Embryonic facial prominence (tissue), 1 donor: ENCODE results near the gene PRRG3.

Experiments used
- DNase-seq: peaks from one replicate; pipeline ENCODE4 v3.0.0-alpha.2; 2016; ENCODE audit errors: extremely low spot score

Gene PRRG3

DNA sequence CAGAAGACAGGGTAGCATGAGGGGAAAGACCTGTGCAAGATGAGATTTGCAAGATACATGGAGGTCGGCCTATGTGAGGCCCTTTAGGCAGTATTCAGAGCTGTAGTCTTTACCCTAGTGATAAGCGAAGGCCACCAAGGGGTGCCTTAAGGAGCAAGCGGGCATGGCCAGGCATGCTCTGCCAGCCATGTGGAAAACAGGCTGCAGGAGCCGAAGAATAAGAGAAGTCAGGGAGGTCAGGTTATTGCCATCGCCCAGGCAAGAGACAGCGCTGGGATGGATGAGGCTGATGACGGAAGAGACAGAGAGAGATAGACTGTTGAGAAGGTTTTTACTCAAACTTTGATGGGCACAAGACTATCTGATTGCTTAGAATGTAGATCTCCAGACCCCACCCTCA is 13.6 kb downstream of the PRRG3 start:
- DNase-seq, result no peak

DNA sequence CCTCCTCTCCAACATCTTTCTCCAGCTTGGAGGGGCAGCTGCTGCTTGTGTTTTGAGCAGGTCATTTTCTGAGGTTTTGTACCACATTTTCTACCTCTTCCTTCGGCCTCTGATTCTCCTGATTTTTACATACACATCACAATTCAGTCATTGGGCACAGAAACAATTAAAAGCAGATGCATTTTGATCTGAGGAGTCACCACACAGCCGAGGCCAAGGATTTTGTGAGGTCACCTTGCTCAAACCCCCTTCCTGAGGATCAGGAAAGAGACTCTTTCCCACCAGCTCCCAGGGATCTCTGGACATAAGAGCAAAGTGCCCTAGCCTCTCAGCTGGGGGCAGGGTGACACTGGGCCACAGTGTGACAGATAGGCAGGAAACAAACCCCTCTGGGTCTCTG is 15.2 kb downstream of the PRRG3 start:
- DNase-seq, result no peak

DNA sequence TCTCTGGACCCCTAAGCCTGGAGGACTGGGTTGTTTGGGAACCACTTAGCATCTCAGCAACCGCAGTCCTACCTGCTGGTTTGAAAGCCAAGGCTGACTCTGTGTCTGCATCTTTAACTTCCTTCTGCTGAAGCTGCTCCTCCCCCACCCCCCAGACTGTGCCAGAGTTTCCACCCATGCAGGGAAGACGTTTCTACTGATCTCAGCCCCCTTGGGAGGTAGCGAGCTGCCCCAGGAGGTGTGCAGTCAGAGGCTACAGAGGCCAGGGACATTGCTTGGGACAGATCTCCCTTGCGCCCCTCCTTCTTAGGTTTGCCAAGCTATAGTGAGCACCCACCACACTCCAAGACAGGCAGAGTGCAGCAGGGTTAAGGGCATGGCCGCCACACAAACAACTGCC is 15.9 kb downstream of the PRRG3 start:
- no peak for DNase-seq

DNA sequence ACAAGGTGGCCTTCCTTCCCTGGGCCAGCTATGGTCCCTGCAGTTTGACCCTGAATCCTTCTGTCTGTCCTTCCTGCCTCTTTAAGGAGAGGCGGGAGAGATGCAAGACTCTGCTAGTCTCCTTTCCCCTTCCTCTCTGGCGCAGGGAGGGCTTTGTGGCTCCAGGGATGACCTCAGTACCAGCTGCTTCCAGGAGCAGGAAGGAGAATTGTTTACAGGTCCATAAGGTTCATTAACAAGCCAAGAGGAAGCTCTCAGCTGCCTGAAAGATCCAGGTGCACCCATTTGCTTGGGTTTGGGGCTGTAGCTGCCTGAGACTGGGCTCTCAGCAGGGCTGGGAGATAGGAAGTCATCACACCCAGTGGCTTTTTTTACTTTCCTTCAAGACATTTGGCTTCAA is 16.5 kb downstream of the PRRG3 start:
- no peak for DNase-seq

DNA sequence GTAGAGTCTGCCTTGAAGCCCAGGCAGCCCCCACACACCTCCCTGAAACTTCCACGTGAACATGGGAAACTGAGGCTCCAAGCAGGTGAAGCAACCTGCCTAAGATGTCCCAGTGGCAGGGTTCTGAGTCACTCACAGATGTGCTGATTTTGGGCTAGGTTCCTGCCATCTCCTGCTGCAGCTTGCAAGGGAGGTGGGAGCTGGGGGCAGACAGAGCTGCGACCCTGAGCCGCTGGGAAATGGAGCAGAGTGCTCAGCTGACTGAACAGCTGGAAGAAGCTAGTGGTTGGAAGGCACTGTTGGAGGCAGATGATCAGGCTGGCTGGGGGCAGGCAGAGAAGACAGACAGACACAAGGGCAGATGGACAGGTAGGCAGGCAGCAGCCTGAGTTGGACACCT is 17.0 kb downstream of the PRRG3 start:
- DNase-seq, result no peak

DNA sequence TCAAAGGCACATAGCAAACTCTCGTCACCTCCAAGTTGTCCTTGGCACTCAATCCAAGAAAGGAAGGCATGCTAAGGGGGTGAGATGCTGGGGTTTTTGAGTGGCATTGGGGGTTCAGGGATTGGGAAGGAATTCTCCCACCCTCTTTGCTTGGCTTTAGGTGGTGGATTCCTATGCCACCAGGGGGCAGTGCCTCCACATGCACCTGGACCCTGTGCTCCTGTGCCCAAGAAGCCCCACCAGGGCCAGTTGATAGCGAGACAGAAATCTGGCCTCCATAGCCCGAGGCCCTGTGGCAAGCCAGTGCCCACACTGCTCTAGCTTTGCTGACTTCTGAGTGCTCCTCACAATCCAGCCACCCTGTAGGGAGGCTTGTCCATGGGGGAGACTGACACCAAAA is 18.6 kb downstream of the PRRG3 start:
- no peak for DNase-seq

DNA sequence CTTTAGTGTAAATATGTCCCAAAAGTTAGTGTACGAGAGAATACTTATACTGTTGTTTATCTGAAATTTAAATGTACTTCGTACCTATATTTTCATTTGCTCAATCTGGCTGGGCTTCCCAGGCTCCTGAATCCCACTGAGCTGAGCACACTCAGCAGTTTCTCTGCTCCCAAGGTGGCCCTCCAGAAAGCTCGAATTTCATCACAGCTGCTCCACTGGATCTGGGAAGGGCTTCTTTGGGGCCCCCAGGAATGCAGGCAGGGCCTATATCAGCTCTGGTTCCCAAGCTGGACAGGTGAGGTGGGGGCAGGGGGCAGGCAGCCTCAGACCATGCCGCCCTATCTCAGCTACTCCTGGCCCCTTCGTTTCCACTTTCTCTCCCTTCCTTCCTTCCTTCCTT is 19.1 kb downstream of the PRRG3 start:
- no peak for DNase-seq

DNA sequence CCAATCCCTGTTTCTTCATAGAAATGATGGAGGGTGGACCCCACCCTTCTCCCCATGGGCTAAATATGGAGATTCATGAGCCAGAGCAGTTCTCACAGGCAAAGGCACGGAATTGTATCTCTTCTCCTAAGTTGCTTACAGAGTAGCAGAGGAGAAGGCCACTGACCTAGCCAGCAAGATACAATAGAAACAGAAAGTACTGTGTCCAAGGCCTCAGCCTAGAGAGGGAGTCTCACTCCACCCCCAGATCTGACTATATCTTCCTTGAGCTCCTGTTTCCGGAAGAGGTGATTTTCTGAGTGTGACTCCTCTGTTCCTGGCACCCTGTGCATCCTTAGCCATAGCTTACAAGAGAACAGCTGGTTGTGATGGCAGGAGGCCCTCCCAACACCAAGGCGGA is 20.5 kb downstream of the PRRG3 start, which contains the start of gene FATE1:
Gene FATE1 (plus strand): TSS at position 284 of the 400 bp plus-strand sequence. CDS start 85 bp downstream, at position 369.
- no peak for DNase-seq

DNA sequence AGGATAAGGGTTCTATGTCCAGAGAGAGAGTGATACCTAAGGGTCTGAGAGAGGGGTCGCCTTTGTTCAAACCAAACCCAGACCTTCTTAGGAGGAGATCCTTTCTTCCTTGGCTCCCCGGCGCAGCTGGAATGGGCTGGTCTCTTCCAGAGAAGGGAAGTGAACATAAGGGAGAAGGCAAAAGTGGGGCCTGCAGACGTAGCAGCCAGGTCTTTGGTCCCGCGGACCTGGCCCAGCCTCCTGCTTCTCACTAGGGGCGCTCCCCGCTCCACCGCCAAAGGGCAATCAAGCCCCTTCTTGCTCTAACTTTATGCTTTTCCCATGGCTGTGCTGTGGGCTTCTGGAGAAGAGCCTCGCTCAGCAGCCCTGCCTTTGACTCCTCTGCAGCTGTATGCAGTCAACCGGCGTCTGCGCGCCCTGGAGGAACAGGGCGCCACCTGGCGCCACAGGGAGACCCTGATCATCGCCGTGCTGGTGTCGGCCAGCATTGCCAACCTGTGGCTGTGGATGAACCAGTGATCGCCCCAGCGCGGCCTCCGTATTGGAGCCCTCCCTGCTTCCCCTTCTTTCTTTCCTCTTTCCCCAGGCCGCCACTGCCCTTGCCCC is 27.1 kb downstream of the PRRG3 start:
- no peak for DNase-seq

DNA sequence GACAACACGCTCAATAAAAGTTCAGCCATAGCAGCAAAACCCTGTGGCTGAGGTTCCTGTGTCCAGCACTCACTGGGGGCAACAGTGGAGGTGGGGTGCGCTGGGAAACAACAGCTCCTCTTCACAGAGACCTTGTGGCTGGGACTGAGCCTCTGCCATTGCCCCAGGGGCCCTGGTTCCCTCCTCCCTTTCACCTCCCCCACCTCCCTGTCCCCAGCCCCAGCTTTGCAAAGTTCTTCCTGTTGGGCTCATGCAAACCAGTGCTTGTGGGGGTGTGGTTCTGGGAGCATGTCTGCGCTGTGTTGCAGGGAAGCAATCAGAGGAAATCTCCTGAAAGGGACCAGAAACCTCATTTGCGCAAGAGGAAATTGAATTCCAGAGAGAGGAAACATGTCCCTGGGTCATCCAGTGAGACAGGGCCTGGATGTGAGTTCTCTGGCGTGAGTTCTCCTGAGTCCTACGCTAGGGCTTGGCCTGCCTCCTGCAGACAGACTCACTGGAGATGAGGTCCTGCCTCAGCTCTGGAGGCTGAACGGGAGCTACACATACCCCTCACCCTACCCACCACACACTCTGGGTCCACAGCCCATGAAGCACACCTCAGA is 28.0 kb downstream of the PRRG3 start:
- DNase-seq, result no peak

DNA sequence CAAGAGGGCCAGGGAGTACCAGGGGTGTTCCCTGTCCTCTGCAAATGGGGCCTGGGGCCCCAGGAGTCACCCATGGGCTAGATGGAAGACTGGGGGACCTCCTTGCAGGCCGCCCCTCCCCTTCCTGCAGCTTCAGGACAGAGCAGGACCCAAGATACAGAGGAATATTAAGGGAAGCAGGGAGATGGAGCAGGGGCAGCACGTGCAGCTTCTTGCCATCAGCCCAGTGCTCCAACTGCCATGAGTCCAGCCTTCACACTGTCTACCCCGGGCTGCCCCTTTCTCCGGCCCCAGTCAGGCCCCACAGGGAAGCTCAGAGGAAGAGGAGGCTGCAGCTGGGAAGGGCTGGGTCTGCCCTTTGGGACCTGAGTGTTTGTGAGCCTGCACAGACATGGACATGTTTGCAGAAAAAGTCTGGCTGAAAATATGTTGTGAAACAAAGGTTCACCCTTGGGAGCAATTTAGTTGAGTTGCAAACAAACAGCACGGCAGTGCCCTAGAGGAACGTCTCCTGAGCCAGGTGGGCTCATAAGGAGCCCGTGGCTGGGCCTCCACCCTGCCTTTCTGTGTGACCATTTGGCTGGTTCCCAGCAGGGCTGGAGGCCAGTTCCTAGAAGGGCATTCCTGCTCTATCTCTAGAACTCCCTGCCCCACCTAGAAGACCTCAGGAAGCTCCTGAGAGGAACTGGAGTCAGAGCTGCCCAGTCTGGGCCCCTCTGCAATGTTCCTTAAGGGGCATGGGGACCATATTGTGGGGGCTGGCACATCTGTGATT is 29.5 kb downstream of the PRRG3 start:
- no peak for DNase-seq

DNA sequence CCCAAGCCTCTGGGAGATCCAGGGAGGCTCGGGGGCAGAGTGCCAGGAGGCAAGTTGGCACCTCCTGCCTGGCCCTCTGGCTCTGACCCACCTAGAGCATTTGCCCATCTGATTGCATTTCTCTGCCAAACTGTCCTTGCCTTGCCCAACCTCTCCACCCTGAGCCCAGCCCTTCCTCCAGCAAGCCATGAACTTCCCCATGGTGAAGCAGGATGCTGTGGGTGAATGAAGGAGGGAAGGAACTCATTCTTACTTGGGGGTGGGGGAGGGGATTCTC is 30.0 kb downstream of the PRRG3 start:
- no peak for DNase-seq

DNA sequence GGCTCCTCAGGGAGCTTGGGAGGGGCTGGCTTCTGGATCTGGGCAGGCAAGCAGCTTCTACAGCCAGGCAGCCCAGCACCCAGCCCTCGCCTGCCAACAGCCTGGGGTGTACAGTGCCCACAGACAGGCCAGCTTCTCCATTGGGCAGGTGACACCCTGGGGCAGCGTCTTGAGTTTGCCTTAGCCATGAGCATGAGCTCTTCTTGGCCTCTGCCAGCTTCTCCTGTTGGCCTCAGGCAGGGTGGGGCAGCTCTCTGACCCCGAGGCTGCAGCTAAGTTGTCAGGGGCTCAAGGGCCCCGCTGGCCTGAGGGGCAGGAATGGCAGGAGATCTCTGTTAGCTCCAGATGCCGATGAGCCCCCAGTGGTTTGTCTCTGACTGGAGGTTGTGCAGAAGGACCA is 31.5 kb downstream of the PRRG3 start:
- no peak for DNase-seq

DNA sequence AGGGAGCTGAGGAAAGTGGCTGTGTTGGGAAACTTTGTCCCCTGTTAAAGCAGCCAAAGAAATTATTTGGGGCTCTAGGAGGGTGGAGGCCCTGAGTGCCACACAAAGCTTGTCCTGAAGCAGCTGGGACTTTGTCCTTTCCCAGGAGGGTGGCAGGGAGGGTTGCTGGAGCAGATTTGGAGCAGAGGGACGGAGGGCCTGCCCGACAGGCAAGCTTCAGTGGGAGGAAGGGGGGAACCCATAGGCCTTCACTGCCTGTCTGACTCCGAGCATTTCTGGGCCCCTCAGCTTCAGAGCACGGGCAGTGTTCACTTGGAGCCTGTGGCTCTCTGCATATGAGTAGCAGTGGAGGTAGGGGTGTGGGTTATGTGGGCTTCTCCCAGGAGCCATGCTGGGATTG is 32.1 kb downstream of the PRRG3 start:
- no peak for DNase-seq

DNA sequence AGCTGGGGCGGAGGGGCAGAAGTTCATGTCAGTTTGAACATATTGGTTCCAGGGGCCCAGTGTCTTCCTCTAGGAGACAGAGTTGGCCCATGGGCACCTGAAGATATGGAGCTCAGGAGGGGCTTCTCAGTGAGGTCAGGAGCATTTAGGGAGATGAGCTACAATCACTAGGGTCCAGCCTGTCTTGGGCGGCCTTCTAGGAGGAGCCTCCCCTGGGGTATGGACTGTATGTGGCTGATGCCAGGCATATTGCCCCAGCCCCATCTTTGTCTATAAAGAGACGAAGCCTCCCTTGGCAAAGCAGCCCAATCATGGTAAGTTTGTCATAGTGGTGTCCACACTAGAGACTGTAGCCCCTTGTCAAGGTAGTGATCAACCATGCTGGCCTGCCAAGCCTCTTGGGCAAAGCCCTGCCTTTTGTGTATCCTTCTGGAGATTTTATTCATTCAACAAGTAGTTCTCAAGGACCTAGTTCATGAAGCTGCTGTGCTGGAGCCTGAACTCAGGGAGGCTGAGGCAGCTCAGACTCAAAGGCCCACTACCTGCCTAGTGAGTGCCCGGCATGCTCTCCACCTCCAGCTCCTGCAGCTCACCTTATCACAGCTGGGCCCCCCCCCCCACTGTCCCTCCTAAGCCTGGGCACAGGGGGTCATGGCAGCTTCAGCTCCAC is 33.9 kb downstream of the PRRG3 start:
- no peak for DNase-seq

DNA sequence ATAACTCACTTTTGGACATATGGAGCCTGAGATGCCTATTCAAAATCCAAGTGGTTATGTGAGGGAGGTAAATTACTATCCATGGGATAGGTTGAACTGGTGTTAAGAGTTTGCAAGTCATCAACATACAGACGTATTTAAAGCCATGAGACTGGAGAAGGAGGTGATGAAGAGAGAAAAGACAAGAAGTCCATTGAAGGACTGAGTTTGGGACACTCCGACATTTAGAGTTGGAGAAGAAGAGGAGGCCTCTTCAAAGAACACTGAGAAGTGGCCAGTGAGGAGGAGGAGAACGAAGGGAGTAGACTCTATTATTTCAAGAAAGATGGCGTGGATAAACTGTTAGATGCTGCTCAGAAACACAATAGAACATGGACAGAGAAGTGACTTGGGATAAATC is 39.2 kb downstream of the PRRG3 start, which contains the start of gene CNGA2:
Gene CNGA2 (plus strand): TSS at position 301 of the 400 bp plus-strand sequence. CDS start 3,738 bp downstream, outside the sequence.
- DNase-seq, result no peak

DNA sequence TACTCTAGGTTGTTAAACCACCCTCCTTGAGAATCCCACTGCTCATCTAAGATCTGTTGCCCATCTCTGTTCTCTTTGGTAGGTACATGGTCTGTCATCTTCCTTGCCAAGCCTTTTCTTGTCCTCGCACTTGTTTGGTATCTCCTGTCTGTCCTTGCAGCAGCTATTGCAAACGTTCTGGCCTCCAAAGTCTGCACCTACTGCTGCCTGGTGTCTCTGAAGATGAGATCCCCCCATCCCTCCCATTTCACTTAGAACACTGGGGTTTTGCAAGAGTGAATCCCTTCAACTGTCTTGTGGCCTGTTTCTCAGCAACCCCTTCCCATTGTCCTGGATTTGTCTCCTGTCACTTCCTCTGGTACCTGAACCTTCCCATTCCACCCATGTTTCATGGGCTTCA is 40.0 kb downstream of the PRRG3 start:
- DNase-seq, result no peak

DNA sequence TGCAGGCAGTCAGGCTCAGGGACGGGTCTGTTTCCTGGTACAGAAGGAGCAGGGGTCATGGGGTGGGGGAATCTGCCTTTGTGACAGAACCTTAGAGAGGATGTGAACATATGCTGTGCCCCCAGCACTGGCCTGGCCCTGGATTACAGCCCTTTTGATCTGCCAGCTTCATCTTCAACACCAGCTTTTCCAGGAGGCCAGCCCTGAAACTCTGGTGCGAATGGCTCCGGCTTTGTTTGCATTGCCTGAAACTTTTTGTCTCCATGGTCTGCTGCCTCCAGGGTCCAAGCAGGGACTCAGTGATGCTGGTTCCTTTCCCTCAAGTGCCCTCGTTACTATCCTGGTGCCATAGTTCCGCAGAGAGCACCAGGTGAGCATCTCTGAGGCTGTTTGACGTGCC is 41.4 kb downstream of the PRRG3 start:
- no peak for DNase-seq

DNA sequence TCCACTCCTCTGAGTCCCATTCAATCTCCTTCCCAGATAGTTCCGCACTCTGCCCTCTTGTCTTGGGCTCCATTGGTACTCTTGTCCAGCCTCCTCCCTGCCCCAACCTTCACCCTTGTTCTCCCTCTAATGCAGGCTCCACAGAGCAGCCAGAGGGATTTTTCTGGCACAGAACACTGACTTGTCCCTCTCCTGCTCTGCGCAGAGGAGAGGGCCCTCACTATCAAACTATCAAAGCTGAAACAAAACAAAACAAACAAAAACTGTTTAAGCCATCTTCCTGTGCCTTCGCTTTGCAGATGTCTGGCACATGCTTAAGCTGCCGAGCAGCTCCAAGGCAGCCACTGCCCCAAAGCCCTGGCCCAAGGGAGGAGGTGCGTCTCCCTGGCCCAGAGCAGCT is 42.2 kb downstream of the PRRG3 start:
- DNase-seq, result no peak

DNA sequence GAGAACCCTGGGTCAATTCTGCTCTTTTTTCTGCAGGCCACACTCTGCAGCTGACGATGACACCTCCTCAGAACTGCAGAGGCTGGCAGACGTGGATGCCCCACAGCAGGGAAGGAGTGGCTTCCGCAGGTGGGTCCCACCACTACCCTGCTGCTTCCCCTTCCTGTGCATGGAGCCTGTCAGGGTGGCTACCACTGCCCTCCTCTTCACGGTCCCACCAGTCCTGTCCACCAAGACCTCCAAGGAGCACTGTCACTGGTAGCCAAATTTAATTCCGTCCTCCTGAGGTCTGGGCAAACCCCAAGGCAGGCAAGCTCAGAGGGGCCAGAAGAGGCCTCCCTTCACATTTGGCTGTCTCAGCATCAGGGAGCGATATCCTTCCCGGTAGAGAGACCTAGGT is 43.5 kb downstream of the PRRG3 start:
- no peak for DNase-seq

DNA sequence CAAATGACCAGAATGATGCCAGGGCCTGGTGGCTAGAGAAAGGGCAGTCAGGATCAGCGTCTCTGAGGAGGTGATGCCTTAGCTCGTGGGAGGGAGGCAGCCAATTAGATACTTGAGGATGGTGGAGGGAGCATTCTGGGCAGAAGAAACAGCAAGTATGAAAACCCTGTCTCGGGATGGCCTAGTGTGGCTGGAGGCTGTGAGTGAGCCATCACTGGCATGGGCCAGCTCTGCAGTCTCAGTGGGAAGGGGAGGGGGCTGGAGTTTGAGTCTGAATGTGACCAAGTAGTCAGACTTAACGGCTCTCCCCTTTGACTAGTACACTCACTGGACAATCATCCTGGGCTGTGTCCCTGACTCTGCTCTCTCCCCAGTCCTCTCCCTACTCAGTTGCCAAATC is 46.3 kb downstream of the PRRG3 start:
- DNase-seq, result no peak

DNA sequence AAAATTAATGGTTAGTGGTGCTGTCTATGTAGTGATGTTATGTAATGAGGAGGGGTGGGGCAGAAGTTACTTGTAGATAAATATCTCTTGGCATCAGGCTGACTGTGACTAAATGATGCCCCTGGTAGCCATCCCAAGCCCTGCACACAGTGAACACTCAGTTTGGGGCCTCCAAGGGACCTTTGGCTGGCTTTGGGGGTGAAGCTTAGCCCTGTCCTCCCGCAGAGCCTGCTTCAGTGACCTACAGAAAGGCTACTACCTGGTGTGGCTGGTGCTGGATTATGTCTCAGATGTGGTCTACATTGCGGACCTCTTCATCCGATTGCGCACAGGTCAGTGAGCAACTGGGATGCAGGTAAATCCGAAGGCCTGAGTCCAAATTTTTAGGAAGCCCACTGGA is 47.1 kb downstream of the PRRG3 start:
- DNase-seq, result no peak
